Stimulated activated CD8-positive, alpha-beta memory T cell treated with anti-CD3 and anti-CD28 coated beads, Interleukin-12 subunit alpha, Interleukin-12 subunit beta, amount 100 ng/mL, for 24 hours (primary cell): ENCODE results near the gene MST1R.
"Not testable (repeated sequence)": the region's sequence is repeated elsewhere in the genome, so short reads cannot be mapped to it uniquely, and the experiment has no call there.

Experiments
- DNase-seq: peaks from one replicate; pipeline ENCODE4 v3.0.0-alpha.2; 2020; ENCODE audit errors: extremely low read depth

The MST1R gene

DNA sequence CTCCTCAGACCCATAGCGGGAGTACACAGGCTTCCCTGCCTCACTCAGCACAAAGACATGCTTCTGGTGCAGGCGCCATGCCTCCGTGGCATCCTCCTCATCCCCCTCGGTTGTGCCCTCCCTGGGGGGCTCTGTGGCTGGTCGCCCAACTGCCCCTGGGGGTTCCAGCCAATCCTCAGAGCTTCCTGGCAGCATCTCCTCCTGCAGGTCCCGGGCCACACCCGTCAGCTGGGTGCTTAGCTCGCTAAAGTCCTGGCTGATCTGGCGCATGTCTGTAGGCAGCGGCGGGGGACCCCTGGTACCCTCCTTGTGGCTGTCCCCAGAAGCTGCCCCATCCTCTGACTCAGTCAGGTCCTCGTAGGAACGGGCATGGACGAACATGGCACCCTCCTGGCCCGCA lies 7.9 kb upstream of the MST1R start:
- DNase-seq: no peak

DNA sequence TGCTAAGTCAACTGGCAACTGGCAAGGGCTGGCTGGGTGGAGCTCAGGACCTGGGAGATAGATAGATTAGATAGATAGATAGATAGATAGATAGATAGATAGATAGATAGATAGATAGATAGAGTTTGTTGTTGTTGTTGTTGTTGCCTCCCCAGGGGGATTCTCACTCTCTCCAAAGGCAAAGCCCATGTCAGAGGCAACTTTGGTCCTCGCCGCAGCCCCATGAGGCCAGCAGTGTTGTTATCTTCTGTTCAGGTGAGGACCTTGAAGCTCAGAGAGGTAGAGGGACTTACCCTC lies 7.4 kb upstream of the MST1R start:
- DNase-seq: no peak

DNA sequence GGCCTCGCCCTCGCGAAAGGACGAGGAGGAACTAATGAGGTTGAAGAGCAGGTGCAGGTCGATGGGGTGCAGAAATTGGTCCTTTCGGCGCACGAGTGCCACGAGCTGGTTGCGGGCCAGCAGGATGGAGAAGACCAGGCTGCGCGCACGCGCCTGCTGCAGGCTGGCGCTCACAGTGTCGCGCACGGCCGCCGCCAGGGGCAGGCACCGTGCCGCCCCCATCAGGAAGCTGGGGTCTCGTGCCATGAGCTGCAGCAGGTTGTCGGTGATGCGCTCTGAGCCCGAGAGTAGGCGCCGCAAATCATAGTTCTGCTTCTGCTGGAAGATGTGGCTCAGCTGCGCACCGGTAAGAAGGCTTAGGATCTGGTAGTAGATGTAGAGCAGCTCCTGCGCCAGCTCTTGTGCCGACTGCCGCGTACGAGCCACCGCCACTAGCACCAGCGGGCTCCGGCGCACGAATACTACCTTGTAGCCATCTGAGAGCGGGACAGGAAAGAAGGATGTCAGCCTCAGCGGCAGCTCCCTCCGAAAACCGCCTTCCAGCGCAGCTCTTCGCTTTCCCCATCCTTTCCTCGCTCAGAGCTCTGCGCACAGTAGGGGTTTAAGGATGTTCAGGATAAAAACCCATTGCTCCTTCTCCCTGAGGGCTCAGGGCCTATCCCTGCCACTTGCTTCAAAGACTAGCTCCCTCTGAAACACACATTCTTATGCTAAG lies 6.9 kb upstream of the MST1R start:
- no peak for DNase-seq

DNA sequence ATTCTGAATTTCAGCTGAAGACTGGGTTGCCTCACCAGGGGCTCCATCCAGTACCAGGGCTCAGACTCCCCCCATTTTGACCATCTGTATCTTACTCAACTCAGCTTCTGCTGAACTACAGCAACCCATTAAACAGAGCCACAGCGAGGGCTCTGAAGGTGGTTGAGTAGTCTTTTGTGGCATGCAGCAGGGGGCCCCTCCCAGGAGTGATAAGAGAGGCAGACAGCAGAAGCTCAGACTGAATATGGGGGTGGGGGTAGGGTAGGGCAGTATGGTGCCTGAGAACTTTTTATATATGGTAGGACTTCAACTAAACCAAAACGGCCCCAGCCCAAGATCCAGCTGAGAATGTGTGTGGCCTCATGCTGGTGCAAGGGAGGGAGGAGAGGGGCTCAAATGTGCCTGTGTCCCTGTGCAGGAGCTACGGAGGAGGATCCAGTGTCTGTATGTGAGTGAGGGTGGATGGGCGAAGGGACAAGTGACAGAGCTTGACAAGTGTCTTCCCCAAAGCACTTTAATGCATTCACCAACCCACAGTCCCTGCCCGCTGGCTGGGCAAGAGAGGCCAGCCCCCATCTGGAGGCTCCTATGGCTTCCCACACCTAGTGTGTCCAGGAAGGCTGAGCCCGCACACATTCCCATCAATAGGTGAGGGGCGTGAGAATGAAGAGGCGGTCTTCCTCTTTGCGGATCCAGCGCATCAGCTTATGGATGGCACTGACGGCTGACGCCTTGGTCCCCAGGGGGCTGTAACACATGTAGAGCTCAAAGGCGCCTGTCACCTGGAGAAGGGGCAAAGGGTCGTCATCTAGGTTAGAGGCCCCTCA lies 4.9 kb upstream of the MST1R start:
- DNase-seq: no peak

DNA sequence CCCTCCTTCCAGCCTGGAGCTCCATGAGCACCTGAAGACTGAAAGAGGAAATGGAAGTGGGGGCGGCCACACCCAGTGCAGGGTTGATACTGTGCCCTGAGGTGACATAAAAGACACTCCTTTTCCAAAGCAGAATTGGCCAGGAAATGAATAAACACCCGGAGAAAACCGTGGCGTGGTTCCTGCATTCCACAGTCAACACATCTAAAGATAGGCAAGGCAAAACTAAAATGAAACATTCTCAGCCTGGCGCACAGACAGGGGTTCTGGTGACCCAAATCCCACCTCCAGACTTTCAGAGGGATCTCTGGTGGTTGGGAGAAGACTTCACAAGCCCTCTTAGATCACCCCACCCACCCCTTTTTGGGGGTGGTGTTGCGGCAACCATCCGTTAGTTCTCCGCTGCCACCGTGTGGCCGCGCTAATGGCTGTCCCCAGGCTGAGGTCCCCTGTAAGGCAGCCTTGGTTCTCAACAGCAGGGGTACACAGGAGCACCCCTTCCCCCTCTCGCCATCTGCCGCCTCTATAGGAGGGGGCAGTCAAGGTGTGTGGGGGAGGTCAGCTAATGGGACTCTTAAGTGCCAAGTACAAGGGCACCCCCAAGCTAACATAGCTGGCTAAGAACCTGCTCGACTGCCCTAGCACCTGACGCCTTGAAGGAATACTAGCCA lies 2.5 kb upstream of the MST1R start:
- no peak for DNase-seq

DNA sequence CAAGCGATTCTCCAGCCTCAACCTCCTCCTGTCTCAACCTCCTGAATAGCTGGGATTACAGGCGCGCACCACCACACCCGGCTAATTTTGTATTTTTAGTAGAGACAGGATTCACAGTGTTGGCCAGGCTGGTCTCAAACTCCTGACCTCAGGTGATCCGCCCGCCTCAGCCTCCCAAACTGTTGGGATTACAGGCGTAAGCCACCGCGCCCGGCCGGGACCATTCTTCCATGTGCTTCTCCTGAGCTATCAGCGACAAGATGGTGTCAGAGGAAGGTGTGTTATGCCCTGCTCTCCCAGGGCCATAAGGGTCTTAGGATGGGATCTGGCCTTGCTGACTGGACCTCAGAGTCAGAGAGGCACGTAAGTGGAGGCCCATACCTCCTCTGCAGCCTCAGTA lies 775 bp upstream of the MST1R start:
- DNase-seq: not testable (repeated sequence)

DNA sequence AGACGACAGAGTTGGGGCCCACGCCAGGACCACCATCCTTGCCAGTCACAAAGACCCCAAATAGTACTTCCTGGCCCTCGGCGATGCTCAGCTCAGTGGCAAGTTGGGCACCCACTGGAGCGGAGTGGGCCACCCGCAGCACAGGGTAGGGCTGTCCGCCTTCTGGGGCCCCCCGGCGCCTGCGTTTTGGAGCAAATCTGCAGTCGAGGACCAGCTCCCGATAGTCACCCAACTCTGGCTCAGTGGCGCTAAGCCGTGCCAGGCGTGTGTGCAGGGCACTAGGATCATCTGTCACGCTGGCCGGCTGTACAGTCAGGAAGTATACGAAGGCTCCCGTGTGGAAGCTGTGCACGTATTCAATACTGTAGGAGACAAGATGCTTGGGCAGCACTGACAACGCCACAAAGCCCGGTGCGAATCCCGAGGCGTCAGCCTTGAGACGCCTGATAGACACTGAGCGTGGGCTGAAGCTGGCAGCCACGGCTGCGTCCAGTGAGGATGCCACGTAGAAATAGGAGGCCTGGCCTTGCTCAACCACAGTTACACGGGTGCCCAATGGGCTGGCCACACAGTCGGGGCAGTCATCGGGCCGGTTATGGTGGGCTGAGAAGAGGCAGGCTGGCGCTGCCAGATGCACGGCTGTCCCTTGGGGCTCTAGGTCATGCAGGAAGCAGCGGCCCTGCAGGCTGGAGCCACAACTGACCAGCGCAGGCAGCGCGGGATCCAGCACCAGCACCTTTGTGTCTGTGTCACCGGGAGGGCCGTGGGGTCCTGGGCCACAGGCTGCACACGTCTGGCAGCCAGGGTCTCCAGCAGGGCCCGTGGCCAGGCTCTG lies 945 bp downstream of the MST1R start:
- no peak for DNase-seq

DNA sequence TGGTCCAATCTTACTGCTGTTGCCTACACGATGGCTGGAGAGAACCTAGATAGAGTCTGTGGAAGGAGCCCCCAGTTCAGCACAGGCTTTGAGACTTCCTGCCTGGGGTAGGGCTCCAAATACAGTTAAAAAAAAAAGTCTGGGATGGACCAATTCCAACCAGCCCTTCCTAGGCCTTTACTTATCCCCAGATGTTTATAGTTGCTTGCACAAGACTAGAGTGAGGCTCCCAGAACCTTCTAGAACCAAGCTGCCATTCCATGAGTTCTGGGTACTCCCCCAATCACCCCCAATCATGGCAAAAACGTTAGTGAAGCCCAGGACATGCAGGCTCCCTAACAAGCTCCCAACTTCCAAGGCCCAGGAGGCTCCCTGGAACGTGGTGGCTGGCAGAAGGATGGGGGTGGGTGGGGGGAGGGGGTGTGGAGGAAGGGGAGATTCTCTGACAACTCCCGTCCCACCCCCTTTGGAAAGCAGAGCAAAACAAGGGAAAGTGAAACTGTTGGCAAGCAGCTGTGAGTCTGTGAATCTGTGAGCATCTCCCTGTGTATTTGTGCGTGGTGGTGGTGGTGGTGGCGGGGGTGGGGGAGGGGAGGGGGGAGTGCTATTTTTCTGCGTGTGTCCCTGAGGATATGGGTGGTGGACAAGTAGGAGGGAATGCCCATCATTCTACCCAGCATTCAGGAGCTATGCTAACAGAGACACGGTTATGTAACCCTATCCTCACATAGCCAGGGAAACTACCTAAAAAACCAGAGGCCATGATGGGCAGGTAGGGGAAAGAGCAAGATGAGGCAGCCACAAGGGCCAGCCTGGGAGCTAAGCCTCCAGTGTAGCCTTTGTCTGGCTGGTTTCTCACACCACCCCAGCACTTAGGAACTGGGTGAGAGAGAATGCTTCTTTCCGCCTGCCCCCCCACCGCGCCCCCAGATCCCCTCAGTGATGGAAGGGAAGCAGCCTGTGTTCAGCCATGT lies 2.0 kb downstream of the MST1R start:
- no peak for DNase-seq

DNA sequence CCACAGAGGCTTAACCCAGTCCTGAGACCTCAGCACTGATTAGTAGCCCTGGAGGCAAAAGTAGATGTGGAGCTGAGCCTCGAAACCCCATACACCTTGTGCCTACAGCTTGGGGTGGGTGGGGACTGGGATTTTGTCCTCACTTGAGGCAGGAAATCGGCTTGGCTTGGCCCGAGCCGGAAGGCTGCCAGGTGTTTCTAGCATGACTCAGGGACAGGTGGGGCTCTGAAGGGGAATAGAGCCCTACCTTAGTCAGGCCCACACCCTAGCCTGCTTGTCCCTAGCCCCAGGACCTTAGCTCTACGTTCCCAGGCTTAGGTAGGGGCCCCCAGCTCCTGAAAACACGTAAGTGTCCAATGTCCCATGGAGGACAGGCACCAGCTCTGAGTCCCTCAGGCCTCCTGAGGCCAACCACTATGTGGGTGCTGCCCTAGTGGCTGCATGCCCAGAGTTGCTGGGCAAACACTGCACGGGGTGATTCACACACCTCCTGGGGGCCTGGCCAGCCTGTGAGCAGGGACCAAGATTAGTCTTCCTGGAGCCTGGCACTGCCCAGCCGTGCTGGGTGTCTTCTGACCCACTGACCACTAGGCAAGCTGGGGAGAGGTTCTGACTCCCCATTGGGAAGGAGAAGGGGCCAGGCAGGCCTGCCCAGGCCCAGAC lies 3.1 kb downstream of the MST1R start:
- DNase-seq: no peak

DNA sequence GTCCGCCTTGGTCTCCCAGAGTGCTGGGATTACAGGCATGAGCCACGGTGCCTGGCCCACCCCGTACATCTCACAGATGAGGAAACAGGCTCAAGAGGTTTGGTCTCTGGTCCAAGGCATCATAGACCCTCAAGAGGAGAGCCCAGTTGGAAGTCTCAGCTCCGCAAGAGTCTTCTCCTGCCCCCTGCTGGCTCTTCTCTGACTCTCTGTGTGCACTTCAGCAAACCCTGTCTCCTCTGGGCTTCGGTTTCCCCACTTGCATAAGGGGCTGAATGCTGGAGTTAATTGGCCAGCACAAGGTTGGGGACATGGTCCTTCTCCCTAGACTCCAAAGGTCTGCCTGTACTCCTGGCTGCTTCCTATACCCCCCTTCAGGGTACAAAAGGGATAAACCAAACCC lies 3.9 kb downstream of the MST1R start:
- DNase-seq: no peak

DNA sequence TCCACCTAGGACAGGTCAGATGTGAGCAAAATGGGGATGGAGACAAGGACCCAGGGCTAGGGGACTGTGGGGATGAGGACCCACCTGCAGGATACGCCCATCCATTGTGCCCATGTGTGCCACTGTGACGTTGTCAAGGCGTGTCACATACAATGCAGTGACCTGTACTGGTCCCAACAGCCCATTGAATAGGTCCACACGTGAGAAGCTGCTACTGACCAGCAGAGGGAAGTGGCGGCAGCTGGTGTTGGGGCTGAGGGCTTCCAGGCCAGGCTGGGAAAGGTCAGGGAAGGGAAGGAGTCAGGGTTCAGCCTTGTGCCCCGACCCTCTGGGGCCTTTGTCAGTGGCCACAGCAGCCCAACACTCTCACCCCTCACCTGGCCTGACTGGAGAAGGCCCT lies 4.7 kb downstream of the MST1R start:
- DNase-seq: no peak

DNA sequence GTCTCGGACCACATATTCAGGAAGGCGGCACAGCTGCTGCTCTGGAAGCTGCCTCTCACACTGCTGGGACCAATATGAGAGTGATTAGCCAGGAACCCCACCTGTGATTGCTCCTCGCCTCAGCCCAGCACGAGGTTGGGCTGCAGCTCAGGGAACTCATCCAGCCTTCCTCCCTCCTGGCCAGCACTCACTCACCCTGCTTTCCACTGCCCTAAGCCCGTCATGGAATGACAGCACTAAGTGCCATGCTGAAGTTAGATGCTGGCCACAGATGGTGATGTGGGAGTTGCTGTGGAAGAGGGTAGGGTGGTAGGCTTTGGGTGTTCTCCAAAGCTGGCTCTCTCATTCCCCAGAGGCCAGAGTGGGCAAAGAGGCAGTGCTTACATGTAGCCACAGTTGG lies 7.3 kb downstream of the MST1R start:
- DNase-seq: no peak

DNA sequence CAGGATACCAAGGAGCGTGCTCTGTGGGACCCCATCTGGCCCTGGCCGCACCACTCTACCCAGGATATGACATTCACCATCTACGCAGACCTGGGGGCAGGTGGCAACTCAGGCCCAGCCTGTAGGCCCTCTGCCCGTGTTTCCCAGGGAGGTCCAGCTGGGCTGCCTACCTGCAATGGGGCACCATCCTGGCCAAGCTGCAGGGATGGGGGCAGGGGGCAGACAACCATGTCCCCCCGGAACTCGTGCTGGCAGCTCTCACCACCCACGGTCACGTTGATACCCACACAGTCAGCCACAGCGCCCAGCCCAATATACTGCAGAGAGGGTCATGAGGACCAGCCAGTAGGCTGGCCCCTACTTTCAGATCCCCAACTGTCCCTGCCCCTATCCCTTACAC lies 7.9 kb downstream of the MST1R start:
- no peak for DNase-seq

DNA sequence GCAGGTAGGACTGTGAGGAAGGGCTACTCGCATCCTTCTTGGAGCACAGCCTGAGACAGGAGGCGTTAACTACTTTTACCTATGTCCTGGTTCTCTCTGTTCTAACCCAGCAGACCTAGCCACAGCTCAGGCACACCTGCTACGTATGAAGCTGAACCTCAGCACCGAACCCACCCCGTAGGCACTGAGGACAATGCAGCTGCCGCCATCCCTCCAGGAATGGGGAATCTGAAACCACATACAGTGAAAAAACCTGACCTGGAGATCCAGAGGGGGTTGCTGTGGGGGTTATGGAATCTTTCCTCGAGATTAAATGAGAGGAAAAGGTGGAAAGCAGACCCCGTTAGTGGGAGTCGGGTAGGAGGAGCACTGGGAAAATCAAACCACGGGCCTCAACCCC lies 14.4 kb downstream of the MST1R start:
- DNase-seq: no peak

DNA sequence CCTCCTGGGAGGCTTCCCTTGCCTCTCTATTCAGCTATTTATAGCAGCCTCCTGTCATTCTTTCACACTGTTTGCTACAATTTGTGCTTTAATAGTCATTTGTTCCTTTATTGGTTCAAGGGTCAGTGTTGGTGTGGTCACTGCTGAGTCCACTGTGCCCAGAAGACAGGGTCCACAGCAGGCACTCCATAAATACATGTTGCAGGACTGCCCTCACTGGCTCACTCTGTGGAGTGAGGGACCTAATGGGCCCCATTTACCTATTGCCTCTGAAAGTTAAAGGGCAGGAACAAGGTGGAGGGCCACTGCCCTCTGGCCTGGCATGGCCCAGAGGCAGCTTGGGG lies 16.8 kb downstream of the MST1R start:
- DNase-seq: no peak

DNA sequence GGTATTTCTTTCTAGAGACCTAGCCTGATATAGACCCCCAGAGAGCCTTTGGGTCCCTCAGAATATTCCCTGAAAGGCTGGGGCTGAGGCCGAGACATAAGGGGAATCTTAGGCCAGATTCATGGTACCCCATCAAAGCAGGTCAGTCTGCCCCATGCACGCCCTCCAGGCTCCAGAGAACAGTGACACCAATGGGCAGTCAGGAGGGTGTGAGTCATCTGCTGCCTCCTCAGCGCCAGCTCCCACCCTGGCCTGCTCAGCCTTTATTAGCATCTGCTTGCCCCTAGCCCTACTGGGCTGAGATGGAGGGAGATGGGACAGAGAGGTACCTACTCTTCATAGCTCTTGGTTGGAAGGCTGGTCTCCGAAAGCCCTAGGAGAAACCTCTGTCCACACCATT lies 19.7 kb downstream of the MST1R start:
- no peak for DNase-seq

DNA sequence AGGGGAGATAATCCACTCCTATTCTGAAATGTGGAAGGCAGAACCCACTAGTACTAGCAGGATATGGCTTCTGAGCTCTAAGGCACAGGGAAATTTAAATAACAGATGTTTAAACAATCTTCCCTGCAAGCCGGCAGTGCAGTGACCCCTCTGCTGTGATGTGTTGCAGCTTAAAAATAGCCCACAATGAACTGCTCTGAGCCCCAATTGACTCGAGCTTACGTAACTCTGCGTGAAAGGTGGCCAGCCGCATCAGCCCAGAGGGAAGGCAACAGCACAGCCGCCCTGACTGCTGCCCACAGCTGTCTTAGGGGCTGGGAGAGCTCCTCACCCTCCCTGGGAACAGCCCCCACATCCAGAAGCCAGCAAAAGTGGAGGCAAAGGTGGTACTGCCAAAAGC lies 21.5 kb downstream of the MST1R start:
- no peak for DNase-seq

DNA sequence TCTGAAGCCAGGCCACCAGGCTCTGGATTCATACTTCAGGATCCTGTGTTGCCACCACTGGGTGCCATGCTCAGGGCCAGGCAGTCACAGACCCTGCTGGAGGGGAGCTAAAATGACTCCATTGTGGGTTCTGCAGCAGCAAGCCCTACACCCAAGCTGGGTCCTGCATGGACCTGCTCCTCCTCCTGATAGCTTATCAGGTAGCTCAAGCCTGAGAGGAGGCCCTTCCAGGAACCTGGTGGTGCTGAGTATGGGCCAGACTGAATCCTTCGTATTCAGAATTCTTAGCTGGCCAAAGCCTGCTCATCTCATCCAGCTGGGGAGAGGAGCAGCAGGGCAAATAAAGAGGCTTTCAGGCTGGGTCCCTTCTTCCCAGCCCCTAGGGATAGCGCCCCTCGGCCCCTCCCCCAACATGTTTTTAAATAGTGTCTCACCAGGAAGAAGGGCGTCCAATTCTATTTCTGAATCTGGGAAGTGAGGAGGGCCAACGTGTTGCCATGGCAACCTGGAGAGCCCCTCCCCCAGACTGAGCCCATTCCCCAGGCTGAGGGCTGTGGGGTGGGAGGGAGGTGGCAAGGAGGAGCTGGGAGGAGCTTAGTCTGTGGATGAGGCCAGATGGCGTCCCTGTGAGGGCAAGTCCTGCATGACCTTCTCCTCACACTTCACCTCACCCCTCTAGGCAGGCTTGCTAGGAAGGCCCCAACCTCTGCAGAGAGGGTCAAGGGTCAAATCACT lies 22.9 kb downstream of the MST1R start:
- no peak for DNase-seq

DNA sequence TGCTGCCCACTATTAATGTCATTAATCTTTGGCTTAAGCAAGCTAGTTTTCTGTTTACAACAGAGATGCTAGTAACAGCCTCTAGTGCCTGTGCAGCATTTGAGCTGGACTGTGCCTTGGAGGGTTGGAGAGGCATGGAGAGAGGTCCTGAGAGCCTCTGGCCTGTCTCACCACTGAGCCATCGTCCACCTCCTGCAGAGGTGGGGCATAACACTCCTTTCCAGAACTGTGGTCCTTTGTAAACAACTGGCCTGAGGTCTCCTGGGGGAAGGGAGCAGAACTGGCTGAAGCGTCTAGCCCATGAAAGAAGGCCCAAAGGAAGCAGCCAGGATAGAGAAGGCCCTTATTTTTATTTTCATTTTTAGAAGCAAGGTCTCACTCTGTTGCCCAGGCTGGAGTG lies 24.0 kb downstream of the MST1R start:
- no peak for DNase-seq

DNA sequence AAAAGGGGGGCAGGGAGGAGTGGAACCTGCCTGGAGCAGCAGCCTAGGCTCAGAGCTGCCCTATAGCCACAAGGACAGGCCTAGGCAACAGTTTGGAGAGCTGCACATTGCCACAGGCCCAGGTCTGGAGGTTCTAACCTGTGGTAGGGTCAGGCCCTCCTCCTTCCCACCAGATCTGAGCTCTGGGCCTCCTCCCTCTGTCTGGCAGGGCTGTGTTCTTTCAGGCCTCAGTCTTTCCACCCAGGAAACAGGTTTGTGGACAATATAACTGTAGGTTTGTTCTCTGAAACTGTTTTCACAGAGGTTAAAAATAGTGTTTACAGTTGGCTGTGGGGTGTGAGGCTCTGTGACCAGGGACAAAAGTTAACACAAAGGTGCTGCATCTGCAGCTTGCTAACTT lies 25.0 kb downstream of the MST1R start:
- DNase-seq: no peak
